ENCODE results near the gene LRRFIP1. TPM values are rescaled to one million over a fixed set of nuclear protein-coding genes. Genes with fewer than 3 reads are reported as not detected.

LRRFIP1 gene
- total and polyA plus RNA-seq, 2 of the 13 experiments (the other 11 are each of a cell fraction or from before 2014, with no cell fraction given), result 15.9 to 40.5 TPM

- TF ChIP-seq, protein P1, sequence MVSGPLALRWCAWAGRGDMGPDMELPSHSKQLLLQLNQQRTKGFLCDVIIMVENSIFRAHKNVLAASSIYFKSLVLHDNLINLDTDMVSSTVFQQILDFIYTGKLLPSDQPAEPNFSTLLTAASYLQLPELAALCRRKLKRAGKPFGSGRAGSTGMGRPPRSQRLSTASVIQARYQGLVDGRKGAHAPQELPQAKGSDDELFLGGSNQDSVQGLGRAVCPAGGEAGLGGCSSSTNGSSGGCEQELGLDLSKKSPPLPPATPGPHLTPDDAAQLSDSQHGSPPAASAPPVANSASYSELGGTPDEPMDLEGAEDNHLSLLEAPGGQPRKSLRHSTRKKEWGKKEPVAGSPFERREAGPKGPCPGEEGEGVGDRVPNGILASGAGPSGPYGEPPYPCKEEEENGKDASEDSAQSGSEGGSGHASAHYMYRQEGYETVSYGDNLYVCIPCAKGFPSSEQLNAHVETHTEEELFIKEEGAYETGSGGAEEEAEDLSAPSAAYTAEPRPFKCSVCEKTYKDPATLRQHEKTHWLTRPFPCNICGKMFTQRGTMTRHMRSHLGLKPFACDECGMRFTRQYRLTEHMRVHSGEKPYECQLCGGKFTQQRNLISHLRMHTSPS (CRISPR knock-in tag; IDR thresholded peaks at IDR 0.05; ENCODE audit: low read depth), result no peak
- TF ChIP-seq, protein P2, sequence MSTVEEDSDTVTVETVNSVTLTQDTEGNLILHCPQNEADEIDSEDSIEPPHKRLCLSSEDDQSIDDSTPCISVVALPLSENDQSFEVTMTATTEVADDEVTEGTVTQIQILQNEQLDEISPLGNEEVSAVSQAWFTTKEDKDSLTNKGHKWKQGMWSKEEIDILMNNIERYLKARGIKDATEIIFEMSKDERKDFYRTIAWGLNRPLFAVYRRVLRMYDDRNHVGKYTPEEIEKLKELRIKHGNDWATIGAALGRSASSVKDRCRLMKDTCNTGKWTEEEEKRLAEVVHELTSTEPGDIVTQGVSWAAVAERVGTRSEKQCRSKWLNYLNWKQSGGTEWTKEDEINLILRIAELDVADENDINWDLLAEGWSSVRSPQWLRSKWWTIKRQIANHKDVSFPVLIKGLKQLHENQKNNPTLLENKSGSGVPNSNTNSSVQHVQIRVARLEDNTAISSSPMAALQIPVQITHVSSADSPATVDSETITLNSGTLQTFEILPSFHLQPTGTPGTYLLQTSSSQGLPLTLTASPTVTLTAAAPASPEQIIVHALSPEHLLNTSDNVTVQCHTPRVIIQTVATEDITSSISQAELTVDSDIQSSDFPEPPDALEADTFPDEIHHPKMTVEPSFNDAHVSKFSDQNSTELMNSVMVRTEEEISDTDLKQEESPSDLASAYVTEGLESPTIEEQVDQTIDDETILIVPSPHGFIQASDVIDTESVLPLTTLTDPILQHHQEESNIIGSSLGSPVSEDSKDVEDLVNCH (CRISPR knock-in tag; IDR thresholded peaks at IDR 0.05), result no peak
- TF ChIP-seq, protein P3, sequence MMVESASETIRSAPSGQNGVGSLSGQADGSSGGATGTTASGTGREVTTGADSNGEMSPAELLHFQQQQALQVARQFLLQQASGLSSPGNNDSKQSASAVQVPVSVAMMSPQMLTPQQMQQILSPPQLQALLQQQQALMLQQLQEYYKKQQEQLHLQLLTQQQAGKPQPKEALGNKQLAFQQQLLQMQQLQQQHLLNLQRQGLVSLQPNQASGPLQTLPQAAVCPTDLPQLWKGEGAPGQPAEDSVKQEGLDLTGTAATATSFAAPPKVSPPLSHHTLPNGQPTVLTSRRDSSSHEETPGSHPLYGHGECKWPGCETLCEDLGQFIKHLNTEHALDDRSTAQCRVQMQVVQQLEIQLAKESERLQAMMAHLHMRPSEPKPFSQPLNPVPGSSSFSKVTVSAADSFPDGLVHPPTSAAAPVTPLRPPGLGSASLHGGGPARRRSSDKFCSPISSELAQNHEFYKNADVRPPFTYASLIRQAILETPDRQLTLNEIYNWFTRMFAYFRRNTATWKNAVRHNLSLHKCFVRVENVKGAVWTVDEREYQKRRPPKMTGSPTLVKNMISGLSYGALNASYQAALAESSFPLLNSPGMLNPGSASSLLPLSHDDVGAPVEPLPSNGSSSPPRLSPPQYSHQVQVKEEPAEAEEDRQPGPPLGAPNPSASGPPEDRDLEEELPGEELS (CRISPR knock-in tag; IDR thresholded peaks at IDR 0.05), result peak; percentile 64
- no peak for TF ChIP-seq HMGA1 (CRISPR knock-in tag; conservative IDR thresholded peaks at IDR 0.05)
- no peak for TF ChIP-seq MIER3 (CRISPR knock-in tag; IDR thresholded peaks at IDR 0.05; ENCODE audit: borderline replicate concordance)
- TF ChIP-seq ZNF704 (CRISPR knock-in tag; IDR thresholded peaks at IDR 0.05; ENCODE audit: borderline replicate concordance), result no peak
- no peak for TF ChIP-seq PHF5A (CRISPR knock-in tag; IDR thresholded peaks at IDR 0.05; ENCODE audit: low read depth, unreplicated experiment)
- TF ChIP-seq GATAD2A (CRISPR knock-in tag; IDR thresholded peaks at IDR 0.05), result peak; percentile 82
- no peak for TF ChIP-seq CHD2 (IDR thresholded peaks at IDR 0.05; ENCODE audit: low read depth, low read length)
- no peak; the same call in 1 of the 2 replicates for TF ChIP-seq SIN3A (IDR thresholded peaks at IDR 0.05; ENCODE audit: borderline replicate concordance, low read depth, low read length)
- TF ChIP-seq, protein P4, sequence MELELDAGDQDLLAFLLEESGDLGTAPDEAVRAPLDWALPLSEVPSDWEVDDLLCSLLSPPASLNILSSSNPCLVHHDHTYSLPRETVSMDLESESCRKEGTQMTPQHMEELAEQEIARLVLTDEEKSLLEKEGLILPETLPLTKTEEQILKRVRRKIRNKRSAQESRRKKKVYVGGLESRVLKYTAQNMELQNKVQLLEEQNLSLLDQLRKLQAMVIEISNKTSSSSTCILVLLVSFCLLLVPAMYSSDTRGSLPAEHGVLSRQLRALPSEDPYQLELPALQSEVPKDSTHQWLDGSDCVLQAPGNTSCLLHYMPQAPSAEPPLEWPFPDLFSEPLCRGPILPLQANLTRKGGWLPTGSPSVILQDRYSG (CRISPR knock-in tag; IDR thresholded peaks at IDR 0.05), result no peak
- TF ChIP-seq, protein P5, sequence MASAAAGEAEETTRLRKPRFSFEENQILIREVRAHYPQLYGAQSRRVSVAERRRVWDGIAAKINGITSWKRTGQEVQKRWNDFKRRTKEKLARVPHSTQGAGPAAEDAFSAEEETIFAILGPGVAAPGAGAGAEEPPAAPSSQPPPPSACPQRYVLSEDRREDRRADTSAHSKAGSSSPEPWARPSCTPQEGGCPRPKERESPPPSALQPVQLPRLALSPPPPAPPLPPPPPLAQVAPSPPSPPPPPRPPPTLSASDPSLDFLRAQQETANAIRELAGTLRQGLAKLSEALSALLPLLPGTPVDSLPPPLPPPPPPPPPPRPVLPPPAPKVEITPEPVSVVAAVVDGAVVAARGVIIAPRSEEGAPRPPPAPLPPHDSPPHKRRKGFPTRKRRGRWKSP (CRISPR knock-in tag; IDR thresholded peaks at IDR 0.05), result 0 out of 2 replicates have a peak, but pooled peaks have one; percentile 15
These were observed 25.8 kb upstream of the LRRFIP1 start (continued) for GRCh38 chr2:237601453-237602116.

All from HepG2 (cell line).